GM12865 (cell line): ENCODE results near the gene KDELR3.
A peak's percentile ranks its signal among the peaks of the same experiment; 100 is the strongest.
"Not testable (repeated sequence)": the region's sequence is repeated elsewhere in the genome, so short reads cannot be mapped to it uniquely, and the experiment has no call there.

Experiments
- DNase-seq: peaks from one replicate; pipeline ENCODE4 v3.0.0; 2010; ENCODE audit warnings: low read depth
- H3K4me3 ChIP-seq: 2 replicates; pipeline ENCODE4 v1.5.1; 2011; ENCODE audit warnings: mild to moderate bottlenecking, low read depth, low read length, control low read depth
- TF ChIP-seq, protein P1 (sequence below): IDR thresholded peaks from 2 replicates; pipeline ENCODE4 v1.5.1; 2011; ENCODE audit warnings: low read length, control low read depth, low read depth, inconsistent platforms; ENCODE audit not compliant: insufficient read depth; ENCODE audit errors: missing control alignments

Gene KDELR3

GRCh38 chr22:38462960-38463784, 4.7 kb upstream of the KDELR3 start:
- H3K4me3 ChIP-seq, result no peak overlapping the region
- TF ChIP-seq, protein P1, sequence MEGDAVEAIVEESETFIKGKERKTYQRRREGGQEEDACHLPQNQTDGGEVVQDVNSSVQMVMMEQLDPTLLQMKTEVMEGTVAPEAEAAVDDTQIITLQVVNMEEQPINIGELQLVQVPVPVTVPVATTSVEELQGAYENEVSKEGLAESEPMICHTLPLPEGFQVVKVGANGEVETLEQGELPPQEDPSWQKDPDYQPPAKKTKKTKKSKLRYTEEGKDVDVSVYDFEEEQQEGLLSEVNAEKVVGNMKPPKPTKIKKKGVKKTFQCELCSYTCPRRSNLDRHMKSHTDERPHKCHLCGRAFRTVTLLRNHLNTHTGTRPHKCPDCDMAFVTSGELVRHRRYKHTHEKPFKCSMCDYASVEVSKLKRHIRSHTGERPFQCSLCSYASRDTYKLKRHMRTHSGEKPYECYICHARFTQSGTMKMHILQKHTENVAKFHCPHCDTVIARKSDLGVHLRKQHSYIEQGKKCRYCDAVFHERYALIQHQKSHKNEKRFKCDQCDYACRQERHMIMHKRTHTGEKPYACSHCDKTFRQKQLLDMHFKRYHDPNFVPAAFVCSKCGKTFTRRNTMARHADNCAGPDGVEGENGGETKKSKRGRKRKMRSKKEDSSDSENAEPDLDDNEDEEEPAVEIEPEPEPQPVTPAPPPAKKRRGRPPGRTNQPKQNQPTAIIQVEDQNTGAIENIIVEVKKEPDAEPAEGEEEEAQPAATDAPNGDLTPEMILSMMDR, result no peak
- DNase-seq, result no peak

- no peak for DNase-seq
- no peak overlapping the region for H3K4me3 ChIP-seq
- TF ChIP-seq, protein P1, result no peak
These were observed 2.8 kb upstream of the KDELR3 start for GRCh38 chr22:38464992-38465672.

- DNase-seq, result no peak
- TF ChIP-seq, protein P1, result no peak
- no peak overlapping the region for H3K4me3 ChIP-seq
These were observed 2.0 kb upstream of the KDELR3 start for GRCh38 chr22:38465673-38466490.

- TF ChIP-seq, protein P1, result no peak
- H3K4me3 ChIP-seq, result peak overlapping the region; percentile 45
- no peak for DNase-seq
These were observed 425 bp upstream of the KDELR3 start for GRCh38 chr22:38467438-38467903.

GRCh38 chr22:38468443-38469305, 778 bp downstream of the KDELR3 start:
- DNase-seq, result no peak
- TF ChIP-seq, protein P1, result peak; percentile 7
- H3K4me3 ChIP-seq, result peak overlapping the region; percentile 31

DNA sequence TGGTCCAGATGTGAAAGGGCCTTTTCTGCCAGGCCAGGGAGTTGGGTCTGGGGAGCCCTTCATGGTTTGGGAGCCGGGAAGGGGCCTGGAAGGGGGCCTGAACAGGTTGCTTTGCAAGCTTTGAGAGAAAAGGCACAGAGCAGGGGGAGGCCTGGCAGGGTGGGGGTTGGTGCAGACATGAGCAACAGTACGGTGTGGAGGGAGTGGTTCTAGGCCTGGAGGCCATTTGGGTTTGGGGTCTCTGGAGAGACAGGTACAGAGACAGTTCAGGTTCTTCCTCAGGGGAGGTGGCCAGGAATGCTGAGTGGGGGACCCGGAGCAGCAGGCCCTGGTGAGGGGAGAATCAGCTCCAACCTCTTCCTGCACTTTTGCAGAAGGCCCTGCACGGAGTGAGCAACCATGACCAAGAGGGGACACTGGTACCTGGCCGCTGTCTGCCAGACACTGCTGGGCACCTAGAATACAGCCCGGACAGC, 1.4 kb downstream of the KDELR3 start:
- H3K4me3 ChIP-seq, result no peak overlapping the region
- TF ChIP-seq, protein P1, result no peak
- no peak for DNase-seq

DNA sequence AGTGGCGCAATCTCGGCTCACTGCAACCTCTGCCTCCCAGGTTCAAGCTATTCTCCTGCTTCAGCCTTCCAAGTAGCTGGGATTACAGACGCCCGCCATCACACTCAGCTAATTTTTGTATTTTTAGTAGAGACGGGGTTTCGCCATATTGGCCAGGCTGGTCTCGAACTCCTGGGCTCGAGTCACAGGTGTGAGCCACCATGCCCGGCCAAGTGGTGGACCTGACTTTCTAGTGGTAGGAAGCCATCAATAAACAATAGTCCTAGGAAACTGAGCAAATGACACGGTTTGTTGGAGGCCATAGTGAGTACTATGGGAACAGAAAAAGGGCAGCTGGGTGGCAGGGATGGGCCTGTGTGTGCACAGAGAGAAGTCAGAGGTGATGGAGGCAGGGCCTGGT, 2.3 kb downstream of the KDELR3 start:
- not testable (repeated sequence) for DNase-seq, H3K4me3 ChIP-seq
